Kidney (tissue), 14 donors: ENCODE measurements around the gene ZFR2. TPM values are rescaled to one million over a fixed set of nuclear protein-coding genes. Genes with fewer than 3 reads are reported as not detected.

Experiments
- DNase-seq, 5 donors: peaks; one replicate each; pipeline ENCODE4 v3.0.0-alpha.2; 2013 to 2020
- FAIRE-seq: peaks from 2 replicates; lab custom pipeline; 2012; peaks lifted over from hg19 to GRCh38; lab: Jason Lieb, UNC
- H3K27ac ChIP-seq, 2 donors: one replicate each; pipeline ENCODE4 v1.7.0; 2013; ENCODE audit warnings: low read depth in 2 of 2, low read length in 2 of 2, inconsistent platforms in 1 of 2
- H3K27me3 ChIP-seq: one replicate; pipeline ENCODE4 v1.7.1; 2013; ENCODE audit warnings: low read length, inconsistent platforms; ENCODE audit not compliant: control insufficient read depth, insufficient read depth
- H3K36me3 ChIP-seq, 3 donors: one replicate each; pipeline versions ENCODE4 v1.7.0 to v1.7.1; 2013; ENCODE audit warnings: low read length in 3 of 3, control low read depth in 1 of 3, inconsistent platforms in 1 of 3; ENCODE audit not compliant: insufficient read depth in 3 of 3, control insufficient read depth in 2 of 3
- H3K4me1 ChIP-seq, 3 donors: one replicate each; pipeline versions ENCODE4 v1.7.0 to v1.7.1; 2013; ENCODE audit warnings: low read length in 3 of 3, inconsistent platforms in 1 of 3, low read depth in 1 of 3; ENCODE audit not compliant: control insufficient read depth in 2 of 3, insufficient read depth in 2 of 3
- H3K4me3 ChIP-seq, 3 donors: one replicate each; pipeline versions ENCODE4 v1.7.0 to v1.8.1; 2013; ENCODE audit warnings: low read length in 3 of 3, control low read depth in 1 of 3, inconsistent platforms in 1 of 3
- H3K9ac ChIP-seq, 3 donors: one replicate each; pipeline versions ENCODE4 v1.7.0 to v1.7.1; 2013; ENCODE audit warnings: low read length in 3 of 3, control low read depth in 1 of 3, inconsistent platforms in 1 of 3
- H3K9me3 ChIP-seq, 3 donors: one replicate each; pipeline versions ENCODE4 v1.7.0 to v1.7.1; 2013; ENCODE audit warnings: low read length in 3 of 3, control low read depth in 1 of 3, inconsistent platforms in 1 of 3; ENCODE audit not compliant: control insufficient read depth in 2 of 3, insufficient read depth in 1 of 3
- CTCF ChIP-seq: IDR thresholded peaks from 3 replicates; pipeline ENCODE4 v1.5.1; 2012; ENCODE audit warnings: mild to moderate bottlenecking, moderate library complexity, borderline replicate concordance; ENCODE audit not compliant: insufficient read depth; ENCODE audit errors: extremely low read depth
- intact Hi-C: fragments of 100-400 bp; cut with DNase I; formaldehyde crosslinking; loops from one replicate; pipeline ENCODE4 v1.11.1; 2022
- polyA plus RNA-seq: library from polyadenylated mRNA; stranded (reverse); fragments of 350-450 nt; fragmentation: Illumina TruSeq; extraction: RNeasy Lipid Tissue Mini Kit (QIAGEN cat#74804); gene quantifications from one replicate; pipeline ENCODE4 v1.2.3, GENCODE V29; 2014; ENCODE audit warnings: low read depth, low replicate concordance; ENCODE audit not compliant: insufficient read depth
- total RNA-seq: library from RNA; stranded (reverse); fragmentation: NEBNext Ultra II Directional; extraction: Animal tissue kit (Norgen Biotek cat#: 25700); gene quantifications from one replicate; pipeline ENCODE4 v1.2.1, GENCODE V29; 2021
- donor health status: control.
- donor health status: control.
- donor health status: control.
- donor health status: control.
- donor health status: control.
- donor health status: DM: yes; HTN: yes; CAD: no.
- donor health status: Normal renal cell carcinoma (clear cell type).

ZFR2 gene
- total and polyA plus RNA-seq, 2 donors from 2014 or later, result 0.22 TPM; not detected in 1

- no peak overlapping the region for H3K27ac ChIP-seq
- peaks cover 0 to 9% (median 2%) of the 10 kb centered on the region in 3 donors for H3K36me3 ChIP-seq
- H3K9ac ChIP-seq, result no peak overlapping the region
- H3K4me3 ChIP-seq, result no peak overlapping the region
- H3K9me3 ChIP-seq, result no peaks in the 10 kb centered on the region
- DNase-seq (no peak), FAIRE-seq (no peak)
- H3K27me3 ChIP-seq, result no peaks in the 10 kb centered on the region
- peaks cover 0 to 11% (median 3%) of the 10 kb centered on the region in 3 donors for H3K4me1 ChIP-seq
- intact Hi-C loops, result no loop called here
- TF ChIP-seq CTCF, result no peak
Observed at GRCh38 chr19:3765121-3765520, 103.7 kb downstream of the ZFR2 start.

GRCh38 chr19:3762501-3763459 lies 106.1 kb downstream of the ZFR2 start, which contains the start of gene MRPL54:
TSS of gene MRPL54 (plus strand) at chr19:3762682. CDS start at chr19:3762701, 19 bp downstream.
- Histone ChIP-seq H3K36me3 (peaks cover 0 to 9% (median 2%) of the 10 kb centered on the region in 3 donors), H3K9me3 (no peaks in the 10 kb centered on the region), H3K27me3 (no peaks in the 10 kb centered on the region), H3K27ac (peak within 1 kb of the TSS; percentile 99), H3K4me1 (peaks cover 0 to 18% (median 3%) of the 10 kb centered on the region in 3 donors), H3K9ac (peak within 1 kb of the TSS; percentile 79 to 98 (median 94)), H3K4me3 (peak within 1 kb of the TSS; percentile 92 to 96 (median 93))
- FAIRE-seq, result peak; percentile 70
- DNase-seq, result peak; percentile 99 to 100 (median 100)
- intact Hi-C loops, result no loop called here
- TF ChIP-seq CTCF, result no peak

GRCh38 chr19:3762130-3762473 lies 106.7 kb downstream of the ZFR2 start:
- Histone ChIP-seq H3K9ac (peak overlapping the region in 1 of 3 donors; percentile 95), H3K27ac (peak overlapping the region; percentile 99), H3K27me3 (no peaks in the 10 kb centered on the region), H3K36me3 (peaks cover 0 to 9% (median 2%) of the 10 kb centered on the region in 3 donors), H3K4me1 (peaks cover 0 to 18% (median 3%) of the 10 kb centered on the region in 3 donors), H3K9me3 (no peaks in the 10 kb centered on the region), H3K4me3 (peak overlapping the region; percentile 90 to 96 (median 92))
- FAIRE-seq (no peak), DNase-seq (no peak)
- intact Hi-C loops, result no loop called here
- no peak for TF ChIP-seq CTCF
